GM23338 (cell line): Measurements from ENCODE around the gene ELFN1.

Experiments
- CREB1 ChIP-seq: fragments of 250-450 bp; sonication (Bioruptor Pico); IDR thresholded peaks from 2 replicates; pipeline ENCODE4 v1.5.0; 2020; ENCODE audit warnings: low read depth, mild to moderate bottlenecking, moderate library complexity
- EZH2 ChIP-seq: fragments of 200-600 bp; sonication (generic); IDR thresholded peaks from one replicate; pipeline ENCODE4 v1.8.0; 2017; ENCODE audit warnings: antibody characterized with exemption, mild to moderate bottlenecking, low read depth; ENCODE audit not compliant: unreplicated experiment
- EZH2phosphoT487 ChIP-seq: fragments of 200-600 bp; sonication (generic); IDR thresholded peaks from one replicate; pipeline ENCODE4 v1.8.1; 2018; ENCODE audit warnings: antibody characterized with exemption; ENCODE audit not compliant: unreplicated experiment
- JUNB ChIP-seq: IDR thresholded peaks from one replicate; pipeline ENCODE4 v1.6.1; 2016; ENCODE audit warnings: antibody characterized with exemption; ENCODE audit not compliant: unreplicated experiment
- NANOG ChIP-seq: IDR thresholded peaks from 2 replicates; pipeline ENCODE4 v1.6.1; 2016; ENCODE audit warnings: antibody characterized with exemption, borderline replicate concordance
- POLR2AphosphoS5 ChIP-seq: IDR thresholded peaks from 2 replicates; pipeline ENCODE4 v1.6.1; 2016; ENCODE audit warnings: antibody characterized with exemption, low read depth
- STAT1 ChIP-seq: IDR thresholded peaks from one replicate; pipeline ENCODE4 v1.6.1; 2016; ENCODE audit warnings: antibody characterized with exemption; ENCODE audit not compliant: unreplicated experiment
- ZNF331 ChIP-seq: fragments of 250-450 bp; sonication (Bioruptor Pico); IDR thresholded peaks from 2 replicates; pipeline ENCODE4 v1.5.0; 2020; ENCODE audit warnings: low read depth, mild to moderate bottlenecking, moderate library complexity
- TF ChIP-seq, protein P1 (sequence below), 2 experiments: fragments of 200-600 bp in 1 of 2; sonication (generic) in 1 of 2; conservative IDR thresholded peaks; 2 replicates each; pipeline versions ENCODE4 v1.5.1 to v1.6.1; 2016 to 2017; ENCODE audit warnings: antibody characterized with exemption in 2 of 2, low read depth in 2 of 2, mild to moderate bottlenecking in 2 of 2, moderate library complexity in 1 of 2
- TF ChIP-seq, protein P2 (sequence below): IDR thresholded peaks from one replicate; pipeline ENCODE4 v1.6.1; 2018; ENCODE audit warnings: antibody characterized with exemption; ENCODE audit not compliant: unreplicated experiment

DNA sequence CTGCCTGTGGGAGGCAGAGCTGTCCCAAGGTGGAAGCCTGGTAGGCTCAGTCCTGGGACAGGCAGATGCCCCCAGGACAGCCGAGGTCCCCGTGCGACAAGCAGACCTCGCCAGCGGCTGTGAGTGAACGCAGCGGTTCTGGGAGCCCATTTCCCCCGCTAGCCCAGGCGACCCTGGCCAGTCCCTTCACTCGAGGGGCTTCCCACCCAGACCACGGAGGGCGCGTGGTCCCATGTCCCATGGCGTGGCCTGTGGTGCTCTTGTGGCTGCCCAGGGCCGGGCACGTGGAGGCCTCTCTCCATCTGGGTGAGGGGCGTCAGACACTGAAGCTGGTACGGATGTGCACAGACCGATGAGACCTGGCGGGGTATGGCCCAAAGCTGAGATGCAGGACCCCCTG is 67.9 kb downstream of the ELFN1 start:
- TF ChIP-seq, protein P1, sequence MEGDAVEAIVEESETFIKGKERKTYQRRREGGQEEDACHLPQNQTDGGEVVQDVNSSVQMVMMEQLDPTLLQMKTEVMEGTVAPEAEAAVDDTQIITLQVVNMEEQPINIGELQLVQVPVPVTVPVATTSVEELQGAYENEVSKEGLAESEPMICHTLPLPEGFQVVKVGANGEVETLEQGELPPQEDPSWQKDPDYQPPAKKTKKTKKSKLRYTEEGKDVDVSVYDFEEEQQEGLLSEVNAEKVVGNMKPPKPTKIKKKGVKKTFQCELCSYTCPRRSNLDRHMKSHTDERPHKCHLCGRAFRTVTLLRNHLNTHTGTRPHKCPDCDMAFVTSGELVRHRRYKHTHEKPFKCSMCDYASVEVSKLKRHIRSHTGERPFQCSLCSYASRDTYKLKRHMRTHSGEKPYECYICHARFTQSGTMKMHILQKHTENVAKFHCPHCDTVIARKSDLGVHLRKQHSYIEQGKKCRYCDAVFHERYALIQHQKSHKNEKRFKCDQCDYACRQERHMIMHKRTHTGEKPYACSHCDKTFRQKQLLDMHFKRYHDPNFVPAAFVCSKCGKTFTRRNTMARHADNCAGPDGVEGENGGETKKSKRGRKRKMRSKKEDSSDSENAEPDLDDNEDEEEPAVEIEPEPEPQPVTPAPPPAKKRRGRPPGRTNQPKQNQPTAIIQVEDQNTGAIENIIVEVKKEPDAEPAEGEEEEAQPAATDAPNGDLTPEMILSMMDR (conservative IDR thresholded peaks at IDR 0.05; ENCODE audit: low read depth in 2 of 2) = no peak
- TF ChIP-seq EZH2 = no peak
- TF ChIP-seq JUNB = no peak
- no peak for TF ChIP-seq POLR2AphosphoS5
- no peak for TF ChIP-seq EZH2phosphoT487
- TF ChIP-seq CREB1 = no peak
- no peak for TF ChIP-seq STAT1
- TF ChIP-seq, protein P2, sequence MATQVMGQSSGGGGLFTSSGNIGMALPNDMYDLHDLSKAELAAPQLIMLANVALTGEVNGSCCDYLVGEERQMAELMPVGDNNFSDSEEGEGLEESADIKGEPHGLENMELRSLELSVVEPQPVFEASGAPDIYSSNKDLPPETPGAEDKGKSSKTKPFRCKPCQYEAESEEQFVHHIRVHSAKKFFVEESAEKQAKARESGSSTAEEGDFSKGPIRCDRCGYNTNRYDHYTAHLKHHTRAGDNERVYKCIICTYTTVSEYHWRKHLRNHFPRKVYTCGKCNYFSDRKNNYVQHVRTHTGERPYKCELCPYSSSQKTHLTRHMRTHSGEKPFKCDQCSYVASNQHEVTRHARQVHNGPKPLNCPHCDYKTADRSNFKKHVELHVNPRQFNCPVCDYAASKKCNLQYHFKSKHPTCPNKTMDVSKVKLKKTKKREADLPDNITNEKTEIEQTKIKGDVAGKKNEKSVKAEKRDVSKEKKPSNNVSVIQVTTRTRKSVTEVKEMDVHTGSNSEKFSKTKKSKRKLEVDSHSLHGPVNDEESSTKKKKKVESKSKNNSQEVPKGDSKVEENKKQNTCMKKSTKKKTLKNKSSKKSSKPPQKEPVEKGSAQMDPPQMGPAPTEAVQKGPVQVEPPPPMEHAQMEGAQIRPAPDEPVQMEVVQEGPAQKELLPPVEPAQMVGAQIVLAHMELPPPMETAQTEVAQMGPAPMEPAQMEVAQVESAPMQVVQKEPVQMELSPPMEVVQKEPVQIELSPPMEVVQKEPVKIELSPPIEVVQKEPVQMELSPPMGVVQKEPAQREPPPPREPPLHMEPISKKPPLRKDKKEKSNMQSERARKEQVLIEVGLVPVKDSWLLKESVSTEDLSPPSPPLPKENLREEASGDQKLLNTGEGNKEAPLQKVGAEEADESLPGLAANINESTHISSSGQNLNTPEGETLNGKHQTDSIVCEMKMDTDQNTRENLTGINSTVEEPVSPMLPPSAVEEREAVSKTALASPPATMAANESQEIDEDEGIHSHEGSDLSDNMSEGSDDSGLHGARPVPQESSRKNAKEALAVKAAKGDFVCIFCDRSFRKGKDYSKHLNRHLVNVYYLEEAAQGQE = no peak
- TF ChIP-seq NANOG = no peak
- no peak for TF ChIP-seq ZNF331 (CRISPR knock-in tag)
